Loucy (cell line): ENCODE measurements around the gene FUBP1.

ENCODE experiments used
- CTCF ChIP-seq: fragments of 200-600 bp; sonication (generic); conservative IDR thresholded peaks from 2 replicates; pipeline ENCODE4 v1.5.1; 2014; ENCODE audit warnings: mild to moderate bottlenecking, antibody characterized with exemption, low read length
- EZH2phosphoT487 ChIP-seq: fragments of 200-600 bp; IDR thresholded peaks from 2 replicates; pipeline ENCODE4 v1.6.1; 2018; ENCODE audit warnings: antibody characterized with exemption, mild to moderate bottlenecking, moderate library complexity, borderline replicate concordance

- TF ChIP-seq CTCF (no peak), EZH2phosphoT487 (no peak)
Observed at GRCh38 chr1:77966291-77966690, 12.6 kb downstream of the FUBP1 start.
